Measurements from ENCODE around the gene PEG3. TPM values are rescaled to one million over a fixed set of nuclear protein-coding genes. Genes with fewer than 3 reads are reported as not detected.

PEG3 gene
- total RNA-seq = 1 to 10 TPM; 4.8 to 8.3 TPM

DNA sequence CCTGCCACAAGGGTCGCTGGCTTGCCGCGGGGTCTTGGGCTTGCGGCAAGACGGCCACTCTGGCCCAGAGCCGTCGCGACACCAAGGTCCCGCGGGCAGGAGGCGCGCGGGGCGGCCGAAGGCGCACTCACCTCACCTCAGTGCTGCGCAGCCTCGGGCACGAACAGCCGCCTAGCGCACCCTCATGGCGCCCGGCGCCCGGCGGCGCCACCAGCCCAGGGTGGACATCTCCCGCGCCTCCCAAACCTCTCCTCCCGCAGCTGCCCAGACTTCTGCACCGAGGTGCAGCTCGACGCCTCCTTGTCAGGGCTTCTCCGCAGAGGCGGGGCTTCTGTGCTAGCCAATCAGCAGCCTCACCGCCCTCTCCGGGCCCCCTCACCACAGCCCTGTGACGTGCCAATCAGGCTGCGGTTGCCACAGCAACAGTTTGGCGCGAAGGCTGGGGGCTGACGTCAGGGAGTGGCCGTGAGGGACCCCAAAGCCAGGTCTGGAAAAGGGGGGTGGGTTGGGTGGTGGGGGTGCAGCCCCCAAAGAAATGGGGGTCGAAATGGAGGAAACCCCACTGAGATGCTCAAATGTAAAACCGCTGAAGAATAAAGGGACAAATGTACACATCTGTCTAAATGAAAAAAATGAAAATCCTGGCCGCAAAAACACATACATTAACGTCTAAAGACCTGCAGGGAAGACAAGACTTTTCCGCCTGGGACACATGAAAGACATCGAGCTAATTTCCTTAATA lies at the start of gene PEG3, which contains the start of gene ZIM2:
Gene PEG3 (minus strand): TSS at position 276 of the 742 bp plus-strand sequence. CDS start 16,071 bp downstream, outside the sequence.
Gene ZIM2 (minus strand): TSS at position 276 of the 742 bp plus-strand sequence. CDS start 16,449 bp downstream, outside the sequence.
- Histone ChIP-seq H3K4me3 (peak within 1 kb of the TSS; percentile 46 to 60), H3K36me3 (no peaks in the 10 kb centered on the region), H3K4me1 (peaks cover 0 to 5% of the 10 kb centered on the region in 2 donors), H3K27me3 (no peaks in the 10 kb centered on the region), H3K9me3 (no peaks in the 10 kb centered on the region), H3K27ac (peak within 1 kb of the TSS; percentile 79 to 87)
- TF ChIP-seq, protein P1, sequence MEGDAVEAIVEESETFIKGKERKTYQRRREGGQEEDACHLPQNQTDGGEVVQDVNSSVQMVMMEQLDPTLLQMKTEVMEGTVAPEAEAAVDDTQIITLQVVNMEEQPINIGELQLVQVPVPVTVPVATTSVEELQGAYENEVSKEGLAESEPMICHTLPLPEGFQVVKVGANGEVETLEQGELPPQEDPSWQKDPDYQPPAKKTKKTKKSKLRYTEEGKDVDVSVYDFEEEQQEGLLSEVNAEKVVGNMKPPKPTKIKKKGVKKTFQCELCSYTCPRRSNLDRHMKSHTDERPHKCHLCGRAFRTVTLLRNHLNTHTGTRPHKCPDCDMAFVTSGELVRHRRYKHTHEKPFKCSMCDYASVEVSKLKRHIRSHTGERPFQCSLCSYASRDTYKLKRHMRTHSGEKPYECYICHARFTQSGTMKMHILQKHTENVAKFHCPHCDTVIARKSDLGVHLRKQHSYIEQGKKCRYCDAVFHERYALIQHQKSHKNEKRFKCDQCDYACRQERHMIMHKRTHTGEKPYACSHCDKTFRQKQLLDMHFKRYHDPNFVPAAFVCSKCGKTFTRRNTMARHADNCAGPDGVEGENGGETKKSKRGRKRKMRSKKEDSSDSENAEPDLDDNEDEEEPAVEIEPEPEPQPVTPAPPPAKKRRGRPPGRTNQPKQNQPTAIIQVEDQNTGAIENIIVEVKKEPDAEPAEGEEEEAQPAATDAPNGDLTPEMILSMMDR (IDR thresholded peaks at IDR 0.05) = no peak
- peak; percentile 77 for DNase-seq (ENCODE audit: low spot score)

DNA sequence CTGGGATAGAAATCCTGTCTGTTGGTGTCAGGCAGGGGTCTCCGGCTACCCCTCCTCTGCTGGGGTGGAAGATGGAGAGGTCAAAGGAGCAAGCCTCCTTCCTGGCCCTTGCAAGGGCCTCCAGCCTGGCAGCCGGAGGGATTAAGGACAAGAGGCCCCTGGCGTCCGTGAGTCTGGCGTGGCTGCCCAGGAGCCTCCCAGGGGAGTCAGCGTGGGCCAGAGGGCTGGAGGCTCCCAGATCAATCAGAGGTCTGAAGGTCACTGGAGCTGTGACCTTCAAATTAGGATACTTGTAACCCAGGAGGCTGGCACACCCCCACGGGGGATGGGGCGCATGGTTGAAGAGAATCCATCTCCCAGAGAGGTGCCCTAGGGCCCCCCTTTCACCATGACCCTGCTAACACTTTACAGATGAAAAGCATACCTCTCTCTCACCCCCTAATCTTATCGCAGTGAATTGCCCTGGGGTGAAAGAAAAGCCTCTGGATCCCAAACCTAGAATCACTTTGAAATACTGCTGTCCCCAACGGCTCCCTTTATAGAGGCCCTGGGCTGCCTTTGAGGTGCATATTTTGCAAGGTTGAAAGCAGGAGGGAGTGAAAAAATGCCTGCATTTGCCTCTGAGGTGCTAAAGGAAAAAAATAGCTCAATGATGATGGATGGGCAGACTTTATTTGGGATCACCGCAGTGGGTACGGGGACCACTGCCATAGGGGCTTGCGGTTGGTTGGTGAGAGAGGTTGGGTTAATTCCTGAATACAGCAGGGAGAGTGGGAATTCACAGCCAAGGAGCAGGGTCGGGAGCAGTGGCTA lies 44.9 kb upstream of the PEG3 start:
- TF ChIP-seq, protein P1 (IDR thresholded peaks at IDR 0.05) = no peak
- DNase-seq (ENCODE audit: low spot score) = no peak
- no peak overlapping the region for H3K27ac ChIP-seq
- H3K27me3 ChIP-seq = no peaks in the 10 kb centered on the region
- no peak overlapping the region for H3K4me3 ChIP-seq
- no peaks in the 10 kb centered on the region for H3K36me3 ChIP-seq
- H3K9me3 ChIP-seq = peaks cover 0 to 4% of the 10 kb centered on the region in 2 donors
- H3K4me1 ChIP-seq = no peaks in the 10 kb centered on the region

DNA sequence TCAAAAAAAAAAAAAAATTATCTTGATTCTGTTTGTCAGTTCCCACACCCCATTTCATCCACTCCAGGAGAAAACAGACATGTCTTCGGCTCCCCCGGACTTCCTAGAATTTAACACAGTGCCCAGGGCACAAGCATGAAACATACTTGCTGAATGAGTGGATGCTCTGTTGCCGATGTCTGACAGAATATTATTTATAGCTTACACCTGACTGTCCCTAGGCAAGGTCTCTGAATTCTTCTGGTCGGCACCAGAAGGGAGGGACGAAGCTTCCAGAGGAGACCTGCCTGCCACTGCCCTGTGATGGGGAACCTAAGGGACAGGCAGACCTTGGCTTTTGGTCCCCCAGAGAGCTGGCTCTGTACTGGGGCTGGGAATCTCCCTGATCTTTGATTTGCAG lies 43.9 kb upstream of the PEG3 start:
- TF ChIP-seq, protein P1 (IDR thresholded peaks at IDR 0.05) = no peak
- H3K4me1 ChIP-seq = no peaks in the 10 kb centered on the region

DNA sequence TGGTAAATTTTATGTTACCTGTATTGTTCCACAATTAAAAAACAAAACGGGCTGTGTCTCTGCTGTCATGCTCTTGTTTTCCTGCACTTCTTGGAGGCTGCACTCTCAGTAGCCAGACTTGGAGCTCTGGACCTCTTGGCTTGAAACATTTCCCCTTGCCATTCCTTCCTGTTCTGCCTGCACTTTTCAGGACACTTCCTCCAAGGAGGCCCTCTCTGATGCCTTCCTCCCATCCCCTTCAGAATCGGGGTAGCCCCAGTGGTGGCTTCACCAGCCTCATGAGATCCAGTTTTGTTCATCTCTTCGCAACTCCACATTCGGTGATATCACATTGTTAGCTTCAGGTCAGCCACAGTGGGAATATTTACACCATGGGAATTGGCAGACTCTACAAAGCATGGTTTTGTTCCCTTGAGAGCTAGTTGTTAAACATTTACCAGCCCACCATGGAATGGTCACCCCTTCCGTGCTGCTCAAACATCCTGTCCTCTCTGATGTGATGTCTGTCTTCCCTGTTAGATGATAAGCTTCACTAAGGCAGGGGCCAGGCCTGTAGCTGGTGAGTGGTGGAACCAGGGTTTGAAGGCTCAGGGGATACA lies 40.2 kb upstream of the PEG3 start:
- Histone ChIP-seq H3K27ac (no peak overlapping the region), H3K4me1 (no peaks in the 10 kb centered on the region), H3K36me3 (no peaks in the 10 kb centered on the region), H3K9me3 (peaks cover 0 to 4% of the 10 kb centered on the region in 2 donors), H3K4me3 (no peak overlapping the region), H3K27me3 (no peaks in the 10 kb centered on the region)
- DNase-seq (ENCODE audit: low spot score) = no peak
- TF ChIP-seq, protein P1 (IDR thresholded peaks at IDR 0.05) = no peak

More for the DNA sequence above, 43.9 kb upstream of the PEG3 start:
- H3K9me3 ChIP-seq = peaks cover 0 to 4% of the 10 kb centered on the region in 2 donors
- no peaks in the 10 kb centered on the region for H3K36me3 ChIP-seq
- no peaks in the 10 kb centered on the region for H3K27me3 ChIP-seq
- no peak overlapping the region for H3K4me3 ChIP-seq
- H3K27ac ChIP-seq = no peak overlapping the region
- DNase-seq (ENCODE audit: low spot score) = no peak

DNA sequence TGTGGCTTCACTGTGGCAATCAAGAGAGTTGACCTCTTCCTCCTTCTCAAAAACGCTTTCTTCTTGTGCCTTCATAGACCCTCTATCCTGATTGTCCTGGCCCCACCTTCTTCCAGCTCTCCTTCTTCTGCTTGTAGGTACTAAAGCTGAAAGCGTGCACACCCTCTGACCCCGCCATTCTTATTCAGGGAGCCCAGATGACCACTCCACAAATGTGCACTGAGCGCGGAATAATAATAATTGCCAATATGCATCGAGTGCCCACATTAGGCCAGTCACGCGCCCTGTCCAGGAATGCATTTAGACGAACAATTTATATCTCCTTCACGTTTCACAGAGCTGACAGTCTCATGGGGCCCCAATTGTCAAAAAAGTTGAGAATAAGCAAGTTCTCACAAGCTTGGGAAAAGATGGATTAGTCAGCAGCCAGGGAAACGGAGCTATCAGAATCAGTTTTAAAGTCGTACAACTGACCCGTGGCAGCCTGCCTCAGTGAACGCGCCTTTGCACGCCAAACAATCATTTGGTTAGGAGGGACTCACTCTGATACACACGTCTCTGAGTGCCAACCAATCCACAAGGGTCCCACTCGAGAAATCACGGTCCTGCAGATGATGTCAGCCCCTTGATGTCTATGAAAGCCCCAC lies 36.7 kb upstream of the PEG3 start:
- Histone ChIP-seq H3K4me3 (no peak overlapping the region), H3K9me3 (peaks cover 0 to 14% of the 10 kb centered on the region in 2 donors), H3K36me3 (no peaks in the 10 kb centered on the region), H3K4me1 (no peaks in the 10 kb centered on the region), H3K27ac (no peak overlapping the region), H3K27me3 (no peaks in the 10 kb centered on the region)
- DNase-seq (ENCODE audit: low spot score) = no peak
- TF ChIP-seq, protein P1 (IDR thresholded peaks at IDR 0.05) = no peak
